DOHH2 (cell line): ENCODE results near the gene DOCK4.

Experiments
- H3F3A ChIP-seq: fragments of 200-600 bp; sonication (generic), shearing (Covaris generic); 2 replicates; pipeline ENCODE4 v1.6.0; 2016; ENCODE audit warnings: antibody characterized with exemption, mild to moderate bottlenecking; ENCODE audit not compliant: control insufficient read depth, insufficient read depth
- H3K27ac ChIP-seq: fragments of 200-600 bp; sonication (generic); 2 replicates; pipeline ENCODE4 v1.5.1; 2014; ENCODE audit warnings: low read depth, mild to moderate bottlenecking, low read length, moderate library complexity
- H3K27me3 ChIP-seq: fragments of 200-600 bp; sonication (generic); 2 replicates; pipeline ENCODE4 v1.6.1; 2014; ENCODE audit warnings: mild to moderate bottlenecking, low read length, mixed read lengths; ENCODE audit not compliant: control insufficient read depth
- H3K36me3 ChIP-seq: fragments of 200-600 bp; sonication (generic); 2 replicates; pipeline ENCODE4 v1.6.1; 2014; ENCODE audit warnings: mild to moderate bottlenecking, low read length, moderate library complexity, mixed read lengths; ENCODE audit not compliant: control insufficient read depth
- H3K4me1 ChIP-seq: fragments of 200-600 bp; sonication (generic); 2 replicates; pipeline ENCODE4 v1.6.1; 2014; ENCODE audit warnings: mild to moderate bottlenecking, low read length, mixed read lengths; ENCODE audit not compliant: control insufficient read depth
- H3K4me2 ChIP-seq: fragments of 200-600 bp; sonication (generic); 2 replicates; pipeline ENCODE4 v1.6.0; 2014; ENCODE audit warnings: mild to moderate bottlenecking, low read length, moderate library complexity
- H3K4me3 ChIP-seq: fragments of 200-600 bp; sonication (generic); 2 replicates; pipeline ENCODE4 v1.5.1; 2014; ENCODE audit warnings: mild to moderate bottlenecking, low read length, mixed read lengths
- H3K79me2 ChIP-seq: fragments of 200-600 bp; sonication (generic); 2 replicates; pipeline ENCODE4 v1.6.1; 2014; ENCODE audit warnings: mild to moderate bottlenecking, low read length, mixed read lengths; ENCODE audit not compliant: control insufficient read depth
- H3K9me2 ChIP-seq: fragments of 200-600 bp; sonication (generic); replicated peaks from 2 replicates; pipeline ENCODE4 v1.6.1; 2014; ENCODE audit warnings: mild to moderate bottlenecking, low read length, mixed read lengths; ENCODE audit not compliant: control insufficient read depth
- H3K9me3 ChIP-seq: fragments of 200-600 bp; sonication (generic); 2 replicates; pipeline ENCODE4 v1.6.1; 2014; ENCODE audit warnings: antibody characterized with exemption, low read length, mixed read lengths; ENCODE audit not compliant: control insufficient read depth, insufficient read depth
- H4K20me1 ChIP-seq: fragments of 200-600 bp; sonication (generic); 2 replicates; pipeline ENCODE4 v1.6.0; 2014; ENCODE audit warnings: low read depth, mild to moderate bottlenecking, antibody characterized with exemption, low read length, moderate library complexity; ENCODE audit not compliant: control insufficient read depth, insufficient read depth
- EZH2phosphoT487 ChIP-seq: fragments of 200-600 bp; sonication (generic); IDR thresholded peaks from 2 replicates; pipeline ENCODE4 v1.6.1; 2017; ENCODE audit warnings: borderline replicate concordance, mild to moderate bottlenecking, antibody characterized with exemption, low read length, moderate library complexity, mixed read lengths
- TF ChIP-seq, protein P1 (sequence below): fragments of 200-600 bp; sonication (generic); IDR thresholded peaks from one replicate; pipeline ENCODE4 v1.5.1; 2014; ENCODE audit warnings: antibody characterized with exemption, mild to moderate bottlenecking, low read depth, low read length; ENCODE audit not compliant: poor library complexity, severe bottlenecking

The DOCK4 gene

DNA sequence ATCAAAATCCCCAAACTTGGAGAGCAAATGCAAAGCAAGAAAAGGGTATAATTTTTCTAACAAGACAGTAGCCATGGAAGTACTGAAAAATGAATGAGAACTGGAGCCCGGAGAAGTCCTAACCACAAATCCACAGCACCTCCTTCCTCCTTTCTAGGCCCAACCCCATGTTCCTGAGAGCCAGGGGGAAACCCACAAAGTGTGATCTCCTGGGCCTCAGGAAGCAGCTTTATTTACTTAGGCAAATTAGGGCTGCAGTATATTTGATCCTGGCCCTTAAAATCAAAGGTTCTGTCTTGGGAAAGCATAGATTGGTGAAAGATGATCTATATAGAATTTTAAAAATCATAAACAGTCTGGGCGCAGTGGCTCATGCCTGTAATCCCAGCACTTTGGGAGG, 103.0 kb downstream of the DOCK4 start:
- Histone ChIP-seq H3K4me1 (no peaks in the 10 kb centered on the region), H3F3A (no peaks in the 10 kb centered on the region), H3K27me3 (peaks cover 14% of the 10 kb centered on the region; the same call in 1 of the 2 replicates), H3K9me2 (no peaks in the 10 kb centered on the region), H3K79me2 (no peaks in the 10 kb centered on the region), H3K27ac (no peak overlapping the region), H3K36me3 (no peaks in the 10 kb centered on the region), H4K20me1 (no peaks in the 10 kb centered on the region), H3K4me3 (no peak overlapping the region), H3K4me2 (no peak overlapping the region), H3K9me3 (no peaks in the 10 kb centered on the region)
- no peak for TF ChIP-seq EZH2phosphoT487
- TF ChIP-seq, protein P1, sequence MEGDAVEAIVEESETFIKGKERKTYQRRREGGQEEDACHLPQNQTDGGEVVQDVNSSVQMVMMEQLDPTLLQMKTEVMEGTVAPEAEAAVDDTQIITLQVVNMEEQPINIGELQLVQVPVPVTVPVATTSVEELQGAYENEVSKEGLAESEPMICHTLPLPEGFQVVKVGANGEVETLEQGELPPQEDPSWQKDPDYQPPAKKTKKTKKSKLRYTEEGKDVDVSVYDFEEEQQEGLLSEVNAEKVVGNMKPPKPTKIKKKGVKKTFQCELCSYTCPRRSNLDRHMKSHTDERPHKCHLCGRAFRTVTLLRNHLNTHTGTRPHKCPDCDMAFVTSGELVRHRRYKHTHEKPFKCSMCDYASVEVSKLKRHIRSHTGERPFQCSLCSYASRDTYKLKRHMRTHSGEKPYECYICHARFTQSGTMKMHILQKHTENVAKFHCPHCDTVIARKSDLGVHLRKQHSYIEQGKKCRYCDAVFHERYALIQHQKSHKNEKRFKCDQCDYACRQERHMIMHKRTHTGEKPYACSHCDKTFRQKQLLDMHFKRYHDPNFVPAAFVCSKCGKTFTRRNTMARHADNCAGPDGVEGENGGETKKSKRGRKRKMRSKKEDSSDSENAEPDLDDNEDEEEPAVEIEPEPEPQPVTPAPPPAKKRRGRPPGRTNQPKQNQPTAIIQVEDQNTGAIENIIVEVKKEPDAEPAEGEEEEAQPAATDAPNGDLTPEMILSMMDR, result no peak

GRCh38 chr7:112101201-112101846, 104.9 kb downstream of the DOCK4 start:
- Histone ChIP-seq H3F3A (no peaks in the 10 kb centered on the region), H4K20me1 (no peaks in the 10 kb centered on the region), H3K9me2 (no peaks in the 10 kb centered on the region), H3K4me2 (no peak overlapping the region), H3K27me3 (peaks cover 5% of the 10 kb centered on the region; the same call in 1 of the 2 replicates), H3K4me3 (no peak overlapping the region), H3K4me1 (no peaks in the 10 kb centered on the region), H3K9me3 (no peaks in the 10 kb centered on the region), H3K79me2 (no peaks in the 10 kb centered on the region), H3K27ac (no peak overlapping the region), H3K36me3 (no peaks in the 10 kb centered on the region)
- no peak for TF ChIP-seq EZH2phosphoT487
- TF ChIP-seq, protein P1, result no peak

DNA sequence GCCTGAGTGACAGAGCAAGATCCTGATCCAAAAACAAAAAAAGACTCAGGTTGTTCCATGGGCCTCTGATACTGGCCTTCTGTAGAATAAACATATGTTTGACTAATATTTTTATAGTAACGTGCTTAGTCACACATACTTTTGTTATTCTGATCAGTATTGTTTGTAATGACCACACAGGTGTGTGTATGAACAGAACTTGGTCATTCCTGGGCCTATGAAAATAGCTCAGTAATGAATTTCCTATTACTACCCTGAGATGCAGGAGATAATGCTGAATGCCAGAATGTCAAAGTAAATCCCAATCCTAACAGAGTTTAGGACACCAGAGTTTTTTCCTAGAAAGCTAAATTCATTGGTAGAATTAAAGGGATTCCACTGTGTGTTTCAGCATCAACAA, 108.7 kb downstream of the DOCK4 start:
- Histone ChIP-seq H3K27ac (no peak overlapping the region), H3K4me2 (no peak overlapping the region), H3K4me3 (no peak overlapping the region), H3K27me3 (peaks cover 4% of the 10 kb centered on the region; the same call in 1 of the 2 replicates), H3K36me3 (no peaks in the 10 kb centered on the region), H3K4me1 (no peaks in the 10 kb centered on the region), H4K20me1 (no peaks in the 10 kb centered on the region), H3K79me2 (no peaks in the 10 kb centered on the region), H3F3A (no peaks in the 10 kb centered on the region), H3K9me2 (no peaks in the 10 kb centered on the region), H3K9me3 (no peaks in the 10 kb centered on the region)
- TF ChIP-seq, protein P1, result no peak
- TF ChIP-seq EZH2phosphoT487, result no peak
